ENCODE data around the gene LCLAT1.

GRCh38 chr2:30625701-30626100 lies 178.7 kb downstream of the LCLAT1 start:
- TF ChIP-seq CTCF (conservative IDR thresholded peaks at IDR 0.05 in 1 of 2, IDR thresholded peaks at IDR 0.05 in 1 of 2; ENCODE audit: extremely low read depth in 1 of 2, insufficient read depth in 1 of 2, low read depth in 1 of 2, low read length in 2 of 2) (no peak), EZH2 (IDR thresholded peaks at IDR 0.05; ENCODE audit: borderline replicate concordance, low read length) (no peak)

Data from mammary epithelial cell (primary cell).